IPS-20b (cell line): Measurements from ENCODE around the gene CCNH.
A peak's percentile ranks its signal among the peaks of the same experiment; 100 is the strongest.

Experiments used
- H3K27ac ChIP-seq: one replicate; pipeline ENCODE4 v1.5.1; 2013; ENCODE audit warnings: low read length
- H3K27me3 ChIP-seq: 2 replicates; pipeline ENCODE4 v1.6.1; 2013; ENCODE audit warnings: mild to moderate bottlenecking, low read length, inconsistent platforms; ENCODE audit not compliant: insufficient read depth
- H3K36me3 ChIP-seq: 2 replicates; pipeline ENCODE4 v1.6.1; 2013; ENCODE audit warnings: low read depth, mild to moderate bottlenecking, inconsistent platforms, low read length, moderate library complexity; ENCODE audit not compliant: insufficient read depth
- H3K4me1 ChIP-seq: 2 replicates; pipeline ENCODE4 v1.6.1; 2013; ENCODE audit warnings: mild to moderate bottlenecking, control low read depth, inconsistent platforms, low read length, moderate library complexity; ENCODE audit not compliant: insufficient read depth
- H3K4me3 ChIP-seq: 2 replicates; pipeline ENCODE4 v1.5.1; 2013; ENCODE audit warnings: mild to moderate bottlenecking, low read length, inconsistent platforms
- H3K9ac ChIP-seq: 2 replicates; pipeline ENCODE4 v1.6.1; 2013; ENCODE audit warnings: low read depth, mild to moderate bottlenecking, inconsistent platforms, low read length, moderate library complexity
- H3K9me3 ChIP-seq: 2 replicates; pipeline ENCODE4 v1.6.1; 2013; ENCODE audit warnings: mild to moderate bottlenecking, low read depth, low read length, inconsistent platforms; ENCODE audit not compliant: insufficient read depth

Gene CCNH

GRCh38 chr5:87423755-87424154 lies 11.0 kb upstream of the CCNH start:
- no peaks in the 10 kb centered on the region for H3K9me3 ChIP-seq
- no peaks in the 10 kb centered on the region for H3K36me3 ChIP-seq
- H3K27me3 ChIP-seq, result no peaks in the 10 kb centered on the region
- H3K4me3 ChIP-seq, result no peak overlapping the region
- no peak overlapping the region for H3K27ac ChIP-seq
- H3K4me1 ChIP-seq, result no peaks in the 10 kb centered on the region
- H3K9ac ChIP-seq, result no peak overlapping the region

- Histone ChIP-seq H3K4me1 (no peaks in the 10 kb centered on the region), H3K27ac (no peak overlapping the region), H3K27me3 (no peaks in the 10 kb centered on the region), H3K4me3 (no peak overlapping the region), H3K9me3 (no peaks in the 10 kb centered on the region), H3K9ac (no peak overlapping the region), H3K36me3 (no peaks in the 10 kb centered on the region)
Measured at GRCh38 chr5:87421307-87421706, 8.6 kb upstream of the CCNH start.

DNA sequence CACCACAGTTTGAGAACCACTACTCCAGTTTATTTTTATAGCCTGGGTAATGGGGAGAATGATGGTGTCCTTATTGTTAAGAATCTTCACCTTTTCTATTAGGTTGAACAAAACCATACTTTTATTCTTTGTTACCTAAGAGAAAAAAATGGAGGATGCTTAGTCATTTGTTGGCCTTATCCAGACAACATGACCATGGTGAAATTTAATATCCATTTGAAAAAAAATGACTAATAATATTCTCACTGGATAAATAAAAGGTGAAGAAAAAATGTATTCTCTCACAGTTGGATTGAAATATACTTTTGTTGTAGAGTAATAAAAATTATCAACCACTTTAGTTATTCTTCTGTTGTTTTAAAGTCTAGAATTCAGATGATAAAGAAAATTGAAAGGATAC lies 5.8 kb upstream of the CCNH start:
- Histone ChIP-seq H3K27me3 (no peaks in the 10 kb centered on the region), H3K36me3 (no peaks in the 10 kb centered on the region), H3K4me1 (no peaks in the 10 kb centered on the region), H3K9me3 (no peaks in the 10 kb centered on the region), H3K27ac (no peak overlapping the region), H3K4me3 (no peak overlapping the region), H3K9ac (no peak overlapping the region)

DNA sequence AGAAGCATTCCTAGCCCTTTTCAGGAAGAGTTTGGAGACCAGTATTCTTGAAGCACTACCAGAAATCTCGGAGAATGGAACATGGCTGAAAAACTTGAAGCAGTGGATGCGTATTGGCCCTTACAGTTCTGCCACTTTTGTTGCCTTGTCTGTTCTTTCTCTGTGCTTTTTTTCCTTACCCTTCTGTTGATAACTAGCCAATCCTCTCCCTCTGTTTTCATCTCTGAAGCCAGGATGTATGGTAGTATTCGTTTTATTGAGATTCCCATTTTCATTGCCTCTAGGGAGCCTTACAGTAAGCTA lies 564 bp upstream of the CCNH start:
- Histone ChIP-seq H3K4me3 (peak overlapping the region; percentile 84), H3K9me3 (no peaks in the 10 kb centered on the region), H3K9ac (peak overlapping the region; percentile 57; the same call in 1 of the 2 replicates), H3K27ac (no peak overlapping the region), H3K36me3 (peaks cover 30% of the 10 kb centered on the region), H3K4me1 (peaks cover 5% of the 10 kb centered on the region; the same call in 1 of the 2 replicates), H3K27me3 (no peaks in the 10 kb centered on the region)

DNA sequence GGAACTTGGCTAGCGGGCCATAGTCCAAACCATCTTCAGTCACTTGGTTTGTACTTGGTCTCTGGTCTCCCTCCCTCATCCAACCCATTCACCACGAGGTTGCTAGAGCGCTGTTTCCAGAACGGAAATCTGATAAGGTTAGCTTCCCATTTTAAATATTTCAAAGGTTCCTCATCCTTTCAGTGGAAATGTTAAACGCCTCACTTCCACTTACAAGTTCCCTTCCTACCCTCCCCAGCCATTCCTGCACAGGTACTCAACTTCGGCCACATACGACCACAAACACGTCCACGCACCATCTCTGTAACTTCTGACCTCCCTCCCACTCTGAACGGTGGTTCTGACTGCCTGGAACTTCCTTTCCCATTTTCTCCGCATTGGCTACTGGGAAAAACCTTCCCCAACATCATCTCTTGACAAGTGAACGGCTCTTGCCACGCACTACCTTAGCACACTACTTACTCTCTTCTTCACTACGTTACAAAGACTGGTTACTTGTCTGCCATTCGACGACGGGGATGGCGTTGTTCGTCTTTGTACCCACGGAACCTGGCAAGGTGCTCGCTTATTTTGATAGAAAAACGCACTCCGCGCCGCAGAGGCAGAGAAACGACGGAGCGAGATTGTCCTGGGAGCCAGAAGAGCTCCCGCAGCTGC lies 629 bp downstream of the CCNH start:
- Histone ChIP-seq H3K4me3 (peak overlapping the region; percentile 84), H3K27me3 (no peaks in the 10 kb centered on the region), H3K9me3 (no peaks in the 10 kb centered on the region), H3K36me3 (peaks cover 42% of the 10 kb centered on the region), H3K4me1 (peaks cover 5% of the 10 kb centered on the region; the same call in 1 of the 2 replicates), H3K27ac (peak overlapping the region; percentile 11), H3K9ac (peak overlapping the region; percentile 93)

- no peaks in the 10 kb centered on the region for H3K9me3 ChIP-seq
- H3K27ac ChIP-seq, result no peak overlapping the region
- peak overlapping the region; percentile 84 for H3K4me3 ChIP-seq
- H3K27me3 ChIP-seq, result no peaks in the 10 kb centered on the region
- peaks cover 47% of the 10 kb centered on the region for H3K36me3 ChIP-seq
- H3K9ac ChIP-seq, result peak overlapping the region; percentile 93
- H3K4me1 ChIP-seq, result peaks cover 5% of the 10 kb centered on the region; the same call in 1 of the 2 replicates
Measured at GRCh38 chr5:87411586-87411972, 1.2 kb downstream of the CCNH start.

DNA sequence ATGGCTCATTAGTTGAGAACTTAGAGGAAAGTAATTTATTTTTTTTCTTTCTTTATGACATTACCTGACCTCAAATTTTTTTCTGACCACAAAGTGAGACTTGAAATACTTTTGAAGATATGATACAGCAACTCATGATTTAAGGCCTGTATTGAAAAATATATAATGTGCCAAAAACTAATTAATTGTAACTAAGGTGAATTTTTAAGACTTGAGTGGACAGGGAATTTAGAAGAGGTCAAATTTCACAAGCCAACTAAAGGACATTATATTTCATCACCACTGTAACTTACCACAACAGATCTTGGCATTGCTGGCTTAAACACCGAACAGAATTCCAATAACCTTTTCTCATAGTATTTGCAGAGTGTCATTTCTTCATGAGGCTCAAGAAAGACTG lies 1.8 kb downstream of the CCNH start:
- Histone ChIP-seq H3K27ac (no peak overlapping the region), H3K4me3 (peak overlapping the region; percentile 84), H3K4me1 (peaks cover 5% of the 10 kb centered on the region; the same call in 1 of the 2 replicates), H3K36me3 (peaks cover 53% of the 10 kb centered on the region), H3K27me3 (no peaks in the 10 kb centered on the region), H3K9ac (0 out of 2 replicates have a peak overlapping the region, but pooled peaks have one; percentile 93), H3K9me3 (no peaks in the 10 kb centered on the region)

GRCh38 chr5:87408204-87408603 lies 4.5 kb downstream of the CCNH start:
- peaks cover 5% of the 10 kb centered on the region; the same call in 1 of the 2 replicates for H3K4me1 ChIP-seq
- H3K4me3 ChIP-seq, result no peak overlapping the region
- no peaks in the 10 kb centered on the region for H3K27me3 ChIP-seq
- no peak overlapping the region for H3K27ac ChIP-seq
- no peak overlapping the region for H3K9ac ChIP-seq
- H3K36me3 ChIP-seq, result peaks cover 81% of the 10 kb centered on the region
- no peaks in the 10 kb centered on the region for H3K9me3 ChIP-seq

DNA sequence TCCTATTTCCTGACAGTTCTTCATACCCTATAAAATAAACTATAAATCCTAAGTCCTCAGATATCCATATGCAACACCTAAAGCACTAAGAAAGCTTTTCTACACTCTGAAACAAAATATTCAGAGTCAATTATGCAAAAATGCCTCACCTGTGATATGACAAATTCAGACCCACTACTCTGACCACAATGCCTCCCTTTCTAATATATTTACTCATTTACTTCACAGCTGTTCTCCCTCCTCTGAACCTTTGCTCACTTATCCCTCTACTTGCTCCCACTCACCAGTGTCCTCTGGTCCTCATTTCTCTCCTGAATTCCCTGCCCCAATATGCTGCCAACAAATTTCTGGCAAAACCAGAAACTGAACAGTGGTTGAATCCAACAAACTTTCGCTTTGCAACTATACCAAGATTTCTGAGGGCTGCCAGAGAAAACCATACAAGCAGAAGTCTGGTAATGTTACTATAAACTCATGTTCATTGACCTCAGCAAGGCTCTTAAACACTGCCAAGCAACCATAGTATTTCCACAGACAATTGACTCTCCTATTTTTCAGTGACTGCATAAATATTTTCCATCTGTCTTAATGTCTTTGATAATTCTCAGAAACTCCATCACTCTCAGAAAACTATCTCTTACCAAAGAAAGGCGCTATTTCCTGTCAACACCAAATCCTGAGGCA lies 7.1 kb downstream of the CCNH start:
- peaks cover 100% of the 10 kb centered on the region for H3K36me3 ChIP-seq
- H3K4me1 ChIP-seq, result no peaks in the 10 kb centered on the region
- no peaks in the 10 kb centered on the region for H3K27me3 ChIP-seq
- H3K9me3 ChIP-seq, result no peaks in the 10 kb centered on the region
- no peak overlapping the region for H3K9ac ChIP-seq
- no peak overlapping the region for H3K27ac ChIP-seq
- H3K4me3 ChIP-seq, result no peak overlapping the region

DNA sequence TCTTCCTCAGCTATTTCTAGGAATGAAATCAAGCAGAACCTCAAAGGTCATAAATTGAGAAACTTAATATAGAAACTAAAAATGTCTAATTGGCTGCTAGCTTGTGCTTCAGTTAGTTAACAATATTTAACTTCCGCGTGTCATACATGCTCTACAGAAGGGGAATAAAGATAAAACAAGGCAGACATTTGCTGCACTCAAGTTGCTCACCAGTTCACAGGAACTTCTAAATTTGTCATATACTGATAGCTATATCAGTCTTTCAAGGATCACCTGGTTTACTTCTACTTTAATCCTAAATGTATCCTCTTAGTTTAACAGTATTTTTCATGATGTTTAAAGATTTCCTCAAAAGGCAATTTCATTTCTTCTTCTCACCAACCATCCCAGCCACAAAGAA lies 8.4 kb downstream of the CCNH start:
- H3K4me3 ChIP-seq, result no peak overlapping the region
- no peaks in the 10 kb centered on the region for H3K9me3 ChIP-seq
- H3K36me3 ChIP-seq, result peaks cover 100% of the 10 kb centered on the region
- H3K27me3 ChIP-seq, result no peaks in the 10 kb centered on the region
- H3K27ac ChIP-seq, result no peak overlapping the region
- H3K9ac ChIP-seq, result no peak overlapping the region
- H3K4me1 ChIP-seq, result no peaks in the 10 kb centered on the region

GRCh38 chr5:87403899-87404298 lies 8.8 kb downstream of the CCNH start:
- H3K27me3 ChIP-seq, result no peaks in the 10 kb centered on the region
- no peak overlapping the region for H3K27ac ChIP-seq
- no peaks in the 10 kb centered on the region for H3K9me3 ChIP-seq
- H3K4me1 ChIP-seq, result no peaks in the 10 kb centered on the region
- peaks cover 100% of the 10 kb centered on the region for H3K36me3 ChIP-seq
- H3K9ac ChIP-seq, result no peak overlapping the region
- H3K4me3 ChIP-seq, result no peak overlapping the region

GRCh38 chr5:87403409-87403808 lies 9.3 kb downstream of the CCNH start:
- no peak overlapping the region for H3K27ac ChIP-seq
- H3K27me3 ChIP-seq, result no peaks in the 10 kb centered on the region
- H3K36me3 ChIP-seq, result peaks cover 100% of the 10 kb centered on the region
- H3K4me3 ChIP-seq, result no peak overlapping the region
- H3K9me3 ChIP-seq, result no peaks in the 10 kb centered on the region
- no peaks in the 10 kb centered on the region for H3K4me1 ChIP-seq
- no peak overlapping the region for H3K9ac ChIP-seq
